MM.1S (cell line): ENCODE results near the gene LRRC4B.

Experiments used
- EZH2 ChIP-seq: fragments of 300-600 bp; sonication (generic); optimal IDR thresholded peaks from 2 replicates; pipeline ENCODE3; 2017; ENCODE audit warnings: low read depth, mild to moderate bottlenecking, antibody characterized with exemption, low read length, mixed read lengths
- EZH2phosphoT487 ChIP-seq: fragments of 300-600 bp; sonication (generic); IDR thresholded peaks from 2 replicates; pipeline ENCODE4 v1.6.1; 2018; ENCODE audit warnings: antibody characterized with exemption, low read length
- TF ChIP-seq, protein P1 (sequence below): fragments of 300-600 bp; sonication (generic); IDR thresholded peaks from 2 replicates; pipeline ENCODE4 v1.5.1; 2016; ENCODE audit warnings: antibody characterized with exemption, low read length, mixed read lengths

DNA sequence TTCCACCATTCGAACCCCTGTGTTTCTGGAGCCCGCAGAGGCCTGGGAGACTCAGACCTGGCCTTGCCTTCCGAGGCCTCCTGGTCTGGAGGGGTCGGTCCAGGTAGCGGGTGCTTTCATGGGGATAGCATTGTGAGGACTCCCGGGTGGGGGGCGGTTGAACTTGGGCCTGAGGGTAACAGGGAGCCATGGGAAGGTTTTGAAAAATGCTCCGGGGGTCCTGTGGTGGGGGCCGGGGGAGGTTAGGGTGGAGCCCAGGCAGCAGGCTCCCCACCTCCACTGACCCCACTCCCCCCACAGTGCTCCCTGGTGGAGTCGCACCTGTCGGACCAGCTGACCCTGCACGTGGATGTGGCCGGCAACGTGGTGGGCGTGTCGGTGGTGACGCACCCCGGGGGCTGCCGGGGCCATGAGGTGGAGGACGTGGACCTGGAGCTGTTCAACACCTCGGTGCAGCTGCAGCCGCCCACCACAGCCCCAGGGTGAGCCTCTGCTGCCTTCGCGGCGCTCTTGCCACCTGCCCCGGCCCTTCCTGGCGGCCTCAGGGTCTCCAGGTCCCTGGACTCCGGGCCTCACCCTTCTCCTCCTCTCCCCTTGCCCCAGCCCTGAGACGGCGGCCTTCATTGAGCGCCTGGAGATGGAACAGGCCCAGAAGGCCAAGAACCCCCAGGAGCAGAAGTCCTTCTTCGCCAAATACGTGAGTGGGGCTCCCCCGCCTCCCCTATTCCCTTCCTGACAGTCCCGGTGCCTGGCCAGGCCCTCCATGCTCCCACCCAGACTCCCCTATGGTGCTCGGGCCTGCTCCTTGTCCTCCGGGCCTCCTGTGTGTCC lies 87.7 kb downstream of the LRRC4B start:
- no peak for TF ChIP-seq EZH2
- TF ChIP-seq, protein P1, sequence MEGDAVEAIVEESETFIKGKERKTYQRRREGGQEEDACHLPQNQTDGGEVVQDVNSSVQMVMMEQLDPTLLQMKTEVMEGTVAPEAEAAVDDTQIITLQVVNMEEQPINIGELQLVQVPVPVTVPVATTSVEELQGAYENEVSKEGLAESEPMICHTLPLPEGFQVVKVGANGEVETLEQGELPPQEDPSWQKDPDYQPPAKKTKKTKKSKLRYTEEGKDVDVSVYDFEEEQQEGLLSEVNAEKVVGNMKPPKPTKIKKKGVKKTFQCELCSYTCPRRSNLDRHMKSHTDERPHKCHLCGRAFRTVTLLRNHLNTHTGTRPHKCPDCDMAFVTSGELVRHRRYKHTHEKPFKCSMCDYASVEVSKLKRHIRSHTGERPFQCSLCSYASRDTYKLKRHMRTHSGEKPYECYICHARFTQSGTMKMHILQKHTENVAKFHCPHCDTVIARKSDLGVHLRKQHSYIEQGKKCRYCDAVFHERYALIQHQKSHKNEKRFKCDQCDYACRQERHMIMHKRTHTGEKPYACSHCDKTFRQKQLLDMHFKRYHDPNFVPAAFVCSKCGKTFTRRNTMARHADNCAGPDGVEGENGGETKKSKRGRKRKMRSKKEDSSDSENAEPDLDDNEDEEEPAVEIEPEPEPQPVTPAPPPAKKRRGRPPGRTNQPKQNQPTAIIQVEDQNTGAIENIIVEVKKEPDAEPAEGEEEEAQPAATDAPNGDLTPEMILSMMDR, result no peak
- TF ChIP-seq EZH2phosphoT487, result no peak
